DMS114 treated with DMSO at 0.1 percent for 48 hours (cell line): Measurements from ENCODE around the gene MLLT6.

Experiments used
- DNase-seq: peaks from one replicate; lab custom pipeline; 2025; ENCODE audit not compliant: unreplicated experiment; lab: John Stamatoyannopoulos, UW

The MLLT6 gene

GRCh38 chr17:38741461-38741860 lies 36.4 kb downstream of the MLLT6 start:
- no peak for DNase-seq

DNA sequence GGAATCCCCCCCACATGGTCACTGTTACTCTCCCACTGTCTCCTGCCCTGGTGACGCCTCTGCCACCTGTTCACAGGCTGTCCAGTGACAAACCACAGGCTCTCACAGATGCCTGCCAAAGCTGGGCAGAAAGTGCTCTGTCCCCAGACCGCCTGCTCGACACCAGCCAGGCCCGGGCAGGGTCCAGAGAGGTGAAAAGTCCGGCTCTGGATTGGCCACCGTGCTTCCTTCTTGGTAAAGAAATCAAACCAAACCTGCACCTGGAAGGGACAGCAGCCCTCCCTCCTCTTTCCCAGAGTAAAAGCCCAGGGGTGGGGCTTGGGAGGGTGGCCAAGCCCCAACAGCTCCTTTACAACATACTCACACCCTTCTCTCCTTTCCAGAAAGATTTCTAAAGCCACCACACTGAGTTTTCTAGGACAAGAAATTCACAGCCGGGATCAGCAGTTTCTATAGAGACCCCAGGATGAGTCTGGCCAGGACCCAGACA lies 36.9 kb downstream of the MLLT6 start:
- DNase-seq = no peak

- DNase-seq = no peak
Observed at GRCh38 chr17:38742411-38743308, 37.6 kb downstream of the MLLT6 start.

GRCh38 chr17:38743556-38744171 lies 38.6 kb downstream of the MLLT6 start:
- DNase-seq = no peak

GRCh38 chr17:38745545-38745944 lies 40.5 kb downstream of the MLLT6 start:
- DNase-seq = no peak

- no peak for DNase-seq
Observed at GRCh38 chr17:38746004-38746848, 41.2 kb downstream of the MLLT6 start.

DNA sequence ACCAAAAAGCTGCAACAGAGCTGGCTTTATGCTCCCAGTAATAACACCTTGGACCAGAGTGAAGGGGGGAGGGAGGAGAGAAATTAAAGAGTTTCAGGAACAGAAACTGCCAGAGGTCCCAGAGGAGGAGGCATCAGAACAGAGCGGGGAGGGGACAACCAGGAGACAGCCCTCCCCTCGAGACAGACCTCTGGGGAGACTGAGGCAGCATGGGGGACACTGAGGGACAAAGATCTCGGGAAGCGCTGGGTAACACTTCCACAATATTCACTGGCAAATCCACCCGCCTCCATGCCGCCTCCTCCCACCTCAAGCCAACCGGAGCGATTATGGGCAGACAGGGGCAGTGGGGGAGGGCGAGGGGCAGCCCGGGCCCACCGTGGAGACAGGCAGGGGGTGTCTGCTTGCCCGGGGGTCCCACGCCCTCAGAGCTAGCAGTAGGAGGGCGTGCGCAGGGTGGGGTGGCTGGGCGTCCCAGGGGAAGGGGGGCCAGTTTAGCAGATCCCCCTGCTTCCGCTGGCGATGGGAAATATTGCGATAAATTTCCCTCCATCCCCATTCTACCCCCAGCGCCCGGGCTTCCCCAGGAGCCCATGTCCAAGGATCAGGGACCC lies 41.9 kb downstream of the MLLT6 start:
- no peak for DNase-seq

GRCh38 chr17:38747463-38748148 lies 42.5 kb downstream of the MLLT6 start:
- DNase-seq = no peak

GRCh38 chr17:38748149-38748891 lies 43.2 kb downstream of the MLLT6 start, which contains the start of gene PCGF2:
Gene PCGF2, minus strand, starts transcription at chr17:38748336. Its CDS starts 7,934 bp downstream, at chr17:38740402.
- DNase-seq = peak; percentile 77

- DNase-seq = no peak
Observed at GRCh38 chr17:38748892-38749222, 43.8 kb downstream of the MLLT6 start.

DNA sequence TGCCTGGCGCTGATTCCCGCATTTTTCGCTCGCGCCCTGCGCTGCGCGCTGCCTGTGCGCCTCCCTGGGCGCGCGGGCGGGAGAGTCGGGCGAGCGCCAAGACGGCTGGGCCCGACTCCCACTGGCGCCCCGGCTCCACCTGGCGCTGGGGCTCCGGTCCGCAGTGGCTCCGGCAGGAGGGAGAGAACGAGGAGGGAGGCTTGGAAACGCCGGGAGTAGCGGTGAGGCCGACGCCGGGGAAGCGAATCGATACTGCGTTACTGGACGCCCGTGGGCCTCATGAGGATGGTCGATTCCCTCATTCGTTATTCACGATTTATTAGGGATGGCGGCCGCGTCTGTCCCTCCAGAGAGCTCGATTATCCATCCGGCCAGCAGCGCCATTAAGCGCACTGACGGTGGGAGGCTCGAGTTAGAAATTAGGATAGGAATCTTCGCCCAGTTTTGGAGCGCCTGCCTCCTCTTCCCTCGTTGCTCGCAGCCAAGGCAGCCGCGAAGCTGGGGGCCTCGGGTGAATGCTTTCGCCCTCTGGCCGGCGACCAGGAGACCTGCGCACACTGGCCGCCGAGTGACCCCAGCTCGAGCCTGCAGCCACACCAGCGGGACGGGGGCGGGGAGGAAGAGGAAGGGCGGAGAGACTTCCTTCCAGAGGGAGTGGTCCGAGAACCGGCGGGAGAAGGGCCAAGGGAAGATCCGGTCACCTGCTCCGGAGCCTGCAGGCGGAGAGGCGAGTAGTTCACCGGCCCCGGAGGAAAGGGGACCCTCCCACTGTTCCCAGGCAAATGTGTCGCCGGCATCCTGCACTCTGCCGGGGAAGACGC lies 44.4 kb downstream of the MLLT6 start:
- peak; percentile 77 for DNase-seq

GRCh38 chr17:38750044-38750311 lies 44.9 kb downstream of the MLLT6 start:
- DNase-seq = no peak

DNA sequence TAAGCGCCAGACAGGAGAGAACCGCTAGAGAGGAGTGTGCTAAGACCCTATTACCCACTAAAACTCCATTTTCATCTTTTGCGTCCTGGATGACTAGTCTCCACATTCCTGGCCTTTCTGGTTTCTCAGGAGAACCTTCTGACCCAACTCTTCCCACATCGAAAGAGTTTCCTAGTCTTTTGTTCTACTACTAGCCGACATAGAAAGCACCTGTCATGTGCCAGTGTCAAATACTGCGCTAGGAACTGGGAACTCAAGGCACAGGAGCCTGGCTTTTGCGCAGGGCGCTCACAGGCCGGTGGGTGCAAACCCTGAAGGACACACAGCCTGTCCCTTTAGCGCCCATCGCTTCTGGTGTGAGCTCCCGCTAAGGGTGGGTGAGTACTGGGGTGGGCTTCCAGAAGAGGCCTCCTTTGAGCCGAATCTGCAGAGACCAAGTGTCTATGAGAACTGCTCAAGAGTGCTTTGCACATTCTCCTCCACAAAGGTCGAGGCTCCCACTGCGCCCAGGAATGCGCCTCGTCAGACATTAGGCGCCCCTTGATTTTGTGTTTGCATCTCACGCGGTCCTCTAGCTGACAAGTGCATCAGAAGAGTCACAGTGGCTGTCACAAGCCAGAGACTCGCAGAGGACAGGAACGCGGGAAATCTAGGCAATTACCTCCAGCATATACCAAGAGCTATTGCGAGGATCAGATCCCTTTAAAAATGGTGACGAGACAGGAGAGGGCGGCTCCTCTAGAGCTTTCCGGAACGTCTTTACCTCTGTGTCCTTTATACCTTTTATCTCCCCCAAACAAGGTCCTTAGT lies 45.4 kb downstream of the MLLT6 start:
- DNase-seq = peak; percentile 49

DNA sequence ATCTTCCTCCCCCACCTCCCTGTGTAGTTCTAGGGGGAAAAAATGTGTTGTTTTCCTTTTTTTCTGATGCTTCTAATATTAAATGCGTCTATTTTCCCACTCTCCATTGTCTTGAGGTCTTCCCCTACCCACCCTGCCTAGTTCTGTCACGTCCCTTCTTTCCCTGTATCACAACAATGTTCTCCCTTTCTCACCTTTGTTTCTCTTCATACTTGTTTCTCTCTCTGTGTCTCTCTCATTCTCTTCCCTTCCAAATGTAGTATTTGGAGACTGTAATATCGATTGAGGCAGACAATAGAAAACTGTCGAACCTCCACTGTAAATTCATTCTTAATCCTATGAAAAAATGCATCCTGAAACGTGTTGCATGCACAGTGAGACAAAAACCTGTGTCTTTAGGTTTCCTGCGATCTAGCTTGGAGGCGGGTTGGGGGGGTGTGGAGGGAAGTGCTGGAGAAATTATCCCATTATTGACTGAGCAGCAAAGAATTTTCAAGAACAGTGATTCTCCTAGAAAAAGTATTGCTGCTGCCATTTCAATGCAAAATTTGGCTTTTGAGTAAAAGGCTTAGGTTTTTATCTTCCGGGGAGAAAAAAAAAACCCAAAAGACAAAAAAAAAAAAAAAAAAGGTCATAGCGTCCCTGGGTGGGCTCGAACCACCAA lies 46.2 kb downstream of the MLLT6 start:
- peak; percentile 56 for DNase-seq

GRCh38 chr17:38751808-38752307 lies 46.8 kb downstream of the MLLT6 start:
- peak; percentile 75 for DNase-seq

GRCh38 chr17:38752308-38753070 lies 47.4 kb downstream of the MLLT6 start, which contains the start of gene PSMB3:
Gene PSMB3, plus strand, starts transcription at chr17:38752741. Its CDS starts 86 bp downstream, at chr17:38752827.
- DNase-seq = peak; percentile 99

- no peak for DNase-seq
Observed at GRCh38 chr17:38753071-38753506, 48.0 kb downstream of the MLLT6 start.
